GM06990 (cell line): Measurements from ENCODE around the gene TRAF3IP1.

Experiments used
- DNase-seq: peaks from one replicate; pipeline ENCODE4 v3.0.0-alpha.2; 2011; ENCODE audit not compliant: insufficient read length; ENCODE audit errors: extremely low read depth
- H3K27me3 ChIP-seq: replicated peaks from 2 replicates; pipeline ENCODE4 v1.6.0; 2011; ENCODE audit warnings: low read length; ENCODE audit not compliant: control insufficient read depth, insufficient read depth
- H3K36me3 ChIP-seq: 2 replicates; pipeline ENCODE4 v1.5.1; 2011; ENCODE audit warnings: low read length; ENCODE audit not compliant: control insufficient read depth, insufficient read depth
- H3K4me3 ChIP-seq: replicated peaks from 2 replicates; pipeline ENCODE4 v1.5.1; 2011; ENCODE audit warnings: low read depth, mild to moderate bottlenecking, control low read depth, low read length
- TF ChIP-seq, protein P1 (sequence below): IDR thresholded peaks from 2 replicates; pipeline ENCODE4 v1.5.1; 2011; ENCODE audit warnings: low read length, control low read depth, mild to moderate bottlenecking, inconsistent platforms; ENCODE audit not compliant: insufficient read depth, poor library complexity, severe bottlenecking

The TRAF3IP1 gene

DNA sequence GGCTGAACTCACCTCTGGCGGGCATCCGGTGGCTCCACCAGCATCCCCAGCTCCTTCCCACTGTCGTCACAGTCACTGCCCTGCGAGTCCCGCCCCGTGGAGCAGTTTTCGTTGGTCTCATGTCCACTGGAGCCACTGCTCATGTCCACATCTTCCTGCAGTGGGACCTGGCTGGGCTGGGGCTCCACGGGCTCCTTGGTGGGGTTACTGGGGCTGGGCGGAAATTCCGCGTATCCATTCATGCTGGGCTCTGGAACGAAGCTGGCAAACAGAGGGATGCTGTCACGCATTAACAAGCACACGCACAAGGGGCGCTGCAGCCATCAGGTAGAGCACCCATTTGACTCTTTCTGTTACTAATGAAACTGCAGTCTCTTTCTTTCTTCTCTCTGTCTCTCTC lies 42.6 kb upstream of the TRAF3IP1 start:
- DNase-seq, result no peak
- TF ChIP-seq, protein P1, sequence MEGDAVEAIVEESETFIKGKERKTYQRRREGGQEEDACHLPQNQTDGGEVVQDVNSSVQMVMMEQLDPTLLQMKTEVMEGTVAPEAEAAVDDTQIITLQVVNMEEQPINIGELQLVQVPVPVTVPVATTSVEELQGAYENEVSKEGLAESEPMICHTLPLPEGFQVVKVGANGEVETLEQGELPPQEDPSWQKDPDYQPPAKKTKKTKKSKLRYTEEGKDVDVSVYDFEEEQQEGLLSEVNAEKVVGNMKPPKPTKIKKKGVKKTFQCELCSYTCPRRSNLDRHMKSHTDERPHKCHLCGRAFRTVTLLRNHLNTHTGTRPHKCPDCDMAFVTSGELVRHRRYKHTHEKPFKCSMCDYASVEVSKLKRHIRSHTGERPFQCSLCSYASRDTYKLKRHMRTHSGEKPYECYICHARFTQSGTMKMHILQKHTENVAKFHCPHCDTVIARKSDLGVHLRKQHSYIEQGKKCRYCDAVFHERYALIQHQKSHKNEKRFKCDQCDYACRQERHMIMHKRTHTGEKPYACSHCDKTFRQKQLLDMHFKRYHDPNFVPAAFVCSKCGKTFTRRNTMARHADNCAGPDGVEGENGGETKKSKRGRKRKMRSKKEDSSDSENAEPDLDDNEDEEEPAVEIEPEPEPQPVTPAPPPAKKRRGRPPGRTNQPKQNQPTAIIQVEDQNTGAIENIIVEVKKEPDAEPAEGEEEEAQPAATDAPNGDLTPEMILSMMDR, result no peak

DNA sequence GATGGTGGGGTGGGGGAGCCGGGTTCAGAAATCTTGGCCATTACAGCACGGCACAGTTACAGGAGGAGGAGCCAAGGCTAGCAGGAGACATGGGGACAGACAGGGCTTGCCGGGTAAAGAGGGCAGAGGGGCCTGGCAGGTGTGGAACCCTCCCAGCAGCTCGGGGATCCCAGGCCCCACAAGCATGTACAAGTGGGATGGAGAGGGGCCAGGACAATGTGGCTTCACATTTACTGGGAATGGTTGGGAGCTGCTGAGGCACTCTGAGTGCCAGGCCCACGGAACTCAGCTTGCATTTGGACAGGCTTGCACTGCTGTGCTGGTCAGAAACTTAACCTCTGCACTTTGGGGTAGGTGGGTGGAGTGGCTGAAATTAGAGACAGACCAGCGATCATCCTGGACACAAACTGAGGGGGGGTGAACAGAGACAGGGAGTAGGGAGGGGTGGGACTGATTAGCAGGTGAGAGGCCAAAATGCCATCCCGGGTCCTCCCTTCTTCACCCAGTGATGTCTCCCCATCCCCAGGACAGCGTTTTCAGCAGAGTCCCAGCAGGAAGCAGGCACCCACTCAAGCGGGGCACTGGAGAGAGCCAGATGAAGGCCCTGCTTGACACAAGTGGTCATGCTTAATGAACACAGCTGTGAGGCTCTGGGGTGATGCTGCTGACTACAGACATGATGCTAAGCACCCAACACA lies 41.5 kb upstream of the TRAF3IP1 start:
- Histone ChIP-seq H3K27me3 (no peaks in the 10 kb centered on the region), H3K36me3 (peaks cover 20% of the 10 kb centered on the region), H3K4me3 (no peak overlapping the region)
- no peak for DNase-seq
- TF ChIP-seq, protein P1, result no peak

More for the DNA sequence above, 42.6 kb upstream of the TRAF3IP1 start:
- Histone ChIP-seq H3K36me3 (peaks cover 22% of the 10 kb centered on the region), H3K4me3 (no peak overlapping the region), H3K27me3 (no peaks in the 10 kb centered on the region)

DNA sequence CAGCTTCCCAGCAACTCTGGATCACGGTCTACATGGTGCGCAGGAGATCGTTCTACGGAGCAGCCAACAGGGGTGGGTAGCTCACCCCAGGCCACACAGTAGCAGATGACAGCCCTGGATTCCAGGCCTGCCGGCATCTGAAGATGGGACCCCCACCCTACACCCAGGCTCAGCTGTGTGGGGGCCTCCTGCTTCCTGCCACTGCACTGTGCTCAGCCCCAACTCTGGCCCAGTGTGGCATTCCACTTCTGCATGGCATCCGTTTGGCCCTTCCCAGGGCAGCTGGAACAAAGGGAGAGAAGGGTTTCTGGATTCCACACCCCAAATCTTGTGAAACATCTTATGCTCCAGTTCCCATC lies 41.0 kb upstream of the TRAF3IP1 start:
- no peak overlapping the region for H3K4me3 ChIP-seq
- H3K36me3 ChIP-seq, result peaks cover 20% of the 10 kb centered on the region
- no peak for DNase-seq
- no peaks in the 10 kb centered on the region for H3K27me3 ChIP-seq
- TF ChIP-seq, protein P1, result no peak

DNA sequence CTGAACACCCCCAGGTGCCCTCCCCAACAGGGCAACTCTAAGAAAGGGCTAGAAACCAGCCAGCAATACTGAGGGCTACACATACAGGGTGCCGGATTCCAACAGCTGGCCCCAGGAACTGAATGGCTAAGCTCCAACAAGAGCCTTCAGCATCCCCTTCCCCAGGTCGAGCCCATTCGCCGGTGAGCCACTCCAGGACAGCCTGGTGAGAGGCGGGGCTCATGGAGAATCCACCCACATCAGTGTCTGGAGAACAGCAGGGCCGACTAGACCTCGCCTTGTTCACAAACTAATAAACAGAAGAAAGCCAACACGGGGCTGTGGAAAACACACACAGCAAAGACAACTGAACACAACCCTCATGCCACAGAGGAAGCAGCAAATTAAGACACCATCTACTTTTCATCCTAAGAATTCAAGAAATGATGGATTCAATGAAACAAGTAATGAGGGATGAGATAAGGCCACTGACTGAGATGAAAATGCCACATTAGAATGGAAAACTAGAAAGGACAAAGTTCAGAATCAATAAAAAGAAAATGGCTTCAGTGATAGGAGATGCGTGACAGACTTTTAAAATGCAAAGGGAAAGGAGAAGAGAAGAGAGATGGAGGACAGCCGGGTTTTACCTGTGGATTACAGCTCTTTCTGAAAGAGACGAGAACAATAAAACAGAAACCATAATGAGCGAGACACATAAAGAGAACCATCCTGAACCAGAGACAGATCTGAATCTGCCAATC lies 40.1 kb upstream of the TRAF3IP1 start:
- no peak for DNase-seq
- Histone ChIP-seq H3K27me3 (no peaks in the 10 kb centered on the region), H3K36me3 (peaks cover 13% of the 10 kb centered on the region), H3K4me3 (no peak overlapping the region)
- TF ChIP-seq, protein P1, result no peak

DNA sequence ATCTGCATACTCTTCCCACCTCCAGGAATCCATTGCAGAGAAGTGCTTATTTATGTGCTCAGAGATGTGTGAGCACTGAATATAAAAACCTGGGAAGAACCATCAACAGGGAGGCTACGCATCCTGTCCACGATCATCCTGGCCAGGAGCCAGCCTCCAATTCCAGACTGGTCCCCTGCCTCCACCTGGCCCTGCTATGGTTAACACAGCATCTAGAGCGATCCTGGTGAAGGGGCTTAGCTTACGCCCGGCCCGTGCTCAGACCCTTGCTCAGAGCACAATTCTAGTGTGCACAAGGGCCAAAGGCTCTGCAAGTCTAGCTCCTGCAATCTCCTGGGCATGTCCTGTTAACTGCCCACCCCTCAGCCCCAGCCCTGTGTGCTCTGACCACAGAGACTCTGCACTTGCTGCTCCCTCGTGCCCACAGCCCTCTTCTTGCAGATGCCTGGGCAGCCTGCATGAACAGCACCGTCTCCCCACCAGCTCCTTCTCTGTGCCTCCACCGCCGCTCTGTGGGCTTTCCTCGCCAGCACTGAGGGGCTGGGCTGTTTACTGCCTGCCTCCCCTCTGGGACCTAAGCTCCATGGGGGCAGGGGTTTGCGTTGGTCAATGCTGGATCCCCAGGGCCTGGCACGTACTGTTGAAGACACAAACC lies 38.4 kb upstream of the TRAF3IP1 start:
- Histone ChIP-seq H3K4me3 (no peak overlapping the region), H3K36me3 (peaks cover 5% of the 10 kb centered on the region), H3K27me3 (no peaks in the 10 kb centered on the region)
- TF ChIP-seq, protein P1, result no peak
- DNase-seq, result no peak
